GM18873 (cell line): Measurements from ENCODE around the gene CACNB4.

Experiments used
- ATAC-seq: cut with Tn5 transposase; IDR thresholded peaks from one replicate; pipeline ENCODE4 v1.9.1; 2021; ENCODE audit warnings: mild to moderate bottlenecking, moderate library complexity, moderate number of reproducible peaks; ENCODE audit not compliant: unreplicated experiment, low FRiP score

CACNB4 gene

GRCh38 chr2:151981886-151982285, 117.0 kb downstream of the CACNB4 start:
- ATAC-seq: no peak

DNA sequence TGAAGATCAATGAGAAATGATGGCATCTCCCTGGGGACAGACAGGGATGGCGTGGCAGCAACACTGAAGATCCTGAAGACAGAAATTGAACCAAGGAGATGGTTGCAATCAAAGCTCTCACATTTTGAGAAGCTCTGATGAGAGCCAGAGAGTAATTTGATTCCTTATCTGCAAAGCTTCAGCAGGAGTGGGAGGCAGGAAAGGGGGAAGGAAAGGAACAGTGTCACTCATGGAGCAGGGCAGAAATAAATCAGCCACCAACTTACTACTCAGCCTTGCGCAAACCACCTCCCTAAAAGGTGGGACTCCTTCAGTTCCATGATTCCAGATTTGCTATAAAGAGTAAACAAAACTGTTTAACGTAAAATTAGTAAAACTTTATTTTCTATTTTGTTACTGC, 119.2 kb downstream of the CACNB4 start:
- no peak for ATAC-seq

DNA sequence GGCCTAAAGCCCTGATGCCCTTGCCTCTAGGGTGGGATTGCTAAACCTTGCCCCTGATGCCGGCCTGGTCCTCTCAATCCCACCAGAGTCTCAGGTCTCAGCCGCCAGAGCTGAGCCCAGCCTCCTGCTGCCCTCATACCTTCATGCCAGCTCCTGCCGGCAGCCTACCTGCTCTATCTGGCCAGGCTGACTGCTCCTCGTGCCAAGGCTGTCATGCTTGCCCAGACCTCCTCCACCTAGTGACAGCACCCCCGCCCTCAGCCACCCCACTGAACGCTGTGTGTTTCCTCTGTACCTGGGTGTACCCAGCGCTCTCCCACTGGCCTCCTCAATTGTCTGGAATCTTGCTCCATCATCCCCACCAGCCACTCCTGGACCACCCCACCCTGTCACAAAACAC, 120.1 kb downstream of the CACNB4 start:
- no peak for ATAC-seq

- no peak for ATAC-seq
These were observed 121.2 kb downstream of the CACNB4 start for GRCh38 chr2:151977631-151978030.

GRCh38 chr2:151976945-151977353, 121.9 kb downstream of the CACNB4 start:
- ATAC-seq: peak; percentile 66

GRCh38 chr2:151975460-151976414, 123.1 kb downstream of the CACNB4 start:
- ATAC-seq: no peak

GRCh38 chr2:151974988-151975387, 123.9 kb downstream of the CACNB4 start:
- no peak for ATAC-seq

DNA sequence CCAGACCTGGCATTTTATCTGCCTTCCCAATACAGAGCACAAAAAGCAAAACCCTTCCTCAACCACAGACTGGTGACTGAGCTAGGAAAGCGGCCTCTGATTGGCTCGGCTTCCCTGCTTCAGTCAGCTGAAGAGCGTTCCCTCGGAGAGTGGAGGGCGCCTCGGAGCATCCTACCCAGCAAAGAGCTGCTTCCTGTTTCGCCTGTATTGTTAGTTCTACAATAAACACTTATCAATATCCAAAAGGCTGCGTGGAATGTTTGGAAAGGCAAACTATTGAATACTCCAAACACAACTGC, 125.0 kb downstream of the CACNB4 start:
- no peak for ATAC-seq

DNA sequence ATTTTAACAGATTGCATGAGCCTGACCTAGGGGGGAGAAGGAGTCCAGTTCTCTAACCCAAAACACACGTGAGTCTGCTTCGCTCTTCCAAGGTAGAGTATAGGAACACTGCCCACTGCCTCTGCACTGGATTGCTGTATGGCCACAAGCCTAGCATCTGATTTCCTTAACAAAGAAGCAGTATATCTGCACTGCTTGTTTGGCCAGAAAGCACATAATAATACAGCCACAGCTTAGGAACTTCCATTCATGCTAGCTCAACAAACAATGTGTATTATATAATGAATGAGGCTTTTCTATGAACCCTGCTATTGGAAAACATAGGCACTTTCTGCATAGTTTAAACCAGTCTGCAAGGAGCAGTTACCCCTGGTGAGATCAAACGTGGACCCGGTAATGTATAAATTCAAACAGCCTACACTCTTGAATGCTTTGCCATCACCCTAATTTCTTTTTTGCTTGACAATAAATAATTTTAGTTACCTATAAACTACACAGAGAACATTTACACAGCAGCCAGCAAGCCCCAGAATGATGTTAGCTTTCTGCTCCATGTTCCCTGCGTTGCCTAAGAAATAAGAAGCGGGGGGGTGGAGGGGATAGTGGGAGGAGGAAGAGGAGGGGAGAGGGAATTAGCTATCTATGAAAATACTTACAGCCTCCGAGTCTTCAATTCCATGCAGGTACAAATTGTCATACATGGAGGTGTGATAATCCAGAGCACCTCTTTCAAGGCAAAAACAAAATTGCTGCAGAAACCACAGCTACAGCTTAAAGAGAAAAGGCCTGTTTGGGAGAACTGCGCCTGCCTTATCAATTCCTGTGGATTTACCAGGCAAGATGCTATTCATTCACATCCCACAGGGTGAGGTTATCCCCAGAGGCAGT, 125.6 kb downstream of the CACNB4 start:
- no peak for ATAC-seq

- no peak for ATAC-seq
These were observed 126.4 kb downstream of the CACNB4 start for GRCh38 chr2:151972241-151973012.

DNA sequence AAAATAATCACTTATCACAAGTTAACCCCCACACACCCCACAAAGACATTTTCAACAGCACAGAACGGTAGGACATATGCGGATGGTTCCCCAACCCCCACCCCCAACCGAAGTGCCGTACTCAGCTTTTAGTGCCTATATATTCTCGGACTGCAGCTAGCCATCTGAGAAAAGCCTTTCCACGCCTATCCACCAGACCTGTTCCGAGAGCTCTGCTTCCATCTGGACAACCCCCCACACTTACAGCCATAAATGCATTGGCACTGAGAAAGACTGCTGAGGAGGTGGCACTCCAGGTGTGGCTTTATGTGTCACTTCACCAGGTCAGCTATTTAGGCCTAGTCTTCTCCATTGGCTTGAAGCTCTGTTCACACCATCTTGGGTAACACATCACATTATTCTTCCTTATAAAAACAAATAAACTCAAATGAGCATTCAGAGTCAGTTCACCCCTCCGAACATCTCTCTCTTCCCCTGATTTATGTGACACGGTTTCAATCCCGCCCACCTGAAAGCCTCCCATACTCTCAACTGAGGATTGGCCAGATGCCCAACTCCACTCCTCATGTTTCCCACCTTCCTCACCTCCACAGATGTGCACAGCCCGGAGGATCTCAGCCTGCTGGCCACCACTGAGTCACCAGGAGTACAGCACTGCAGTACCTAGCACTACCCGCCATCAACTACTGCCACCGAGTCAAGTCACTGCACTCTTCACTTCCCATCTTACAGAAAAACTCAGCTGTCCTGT, 127.4 kb downstream of the CACNB4 start:
- ATAC-seq: no peak

DNA sequence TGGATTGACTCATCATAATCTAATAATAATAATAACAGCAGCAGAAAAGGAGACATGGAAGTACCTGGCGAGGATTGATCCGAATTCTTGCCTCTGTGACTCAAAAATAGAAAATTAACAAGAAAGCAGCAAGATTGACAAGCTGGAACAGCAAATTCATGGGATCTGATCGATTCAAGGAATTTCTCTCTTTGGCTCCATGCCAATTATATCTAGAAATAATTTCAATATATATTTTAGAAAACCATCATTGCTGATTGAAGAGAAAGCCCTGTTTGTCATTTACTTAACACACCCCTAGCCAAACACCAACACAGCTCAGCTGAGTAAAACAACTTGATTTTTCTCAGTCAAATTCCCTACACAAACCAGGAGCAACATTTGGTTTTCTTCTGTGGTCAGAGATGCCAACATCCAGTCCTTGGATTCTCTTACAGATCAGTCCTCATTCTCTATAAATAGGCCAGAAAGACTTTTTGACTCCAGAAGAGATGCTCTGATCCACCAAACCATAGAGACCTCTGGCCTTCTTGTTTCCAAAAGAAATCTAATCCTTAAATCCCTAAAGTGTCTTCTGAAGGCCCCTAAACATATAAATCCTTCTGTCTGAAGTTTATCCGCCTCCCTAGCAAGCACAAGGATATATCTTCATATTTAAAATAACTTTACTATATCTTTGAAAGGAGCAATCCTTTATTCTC, 129.9 kb downstream of the CACNB4 start:
- ATAC-seq: no peak

GRCh38 chr2:151967829-151968722, 130.8 kb downstream of the CACNB4 start:
- ATAC-seq: no peak

- ATAC-seq: no peak
These were observed 133.0 kb downstream of the CACNB4 start for GRCh38 chr2:151965884-151966283.

DNA sequence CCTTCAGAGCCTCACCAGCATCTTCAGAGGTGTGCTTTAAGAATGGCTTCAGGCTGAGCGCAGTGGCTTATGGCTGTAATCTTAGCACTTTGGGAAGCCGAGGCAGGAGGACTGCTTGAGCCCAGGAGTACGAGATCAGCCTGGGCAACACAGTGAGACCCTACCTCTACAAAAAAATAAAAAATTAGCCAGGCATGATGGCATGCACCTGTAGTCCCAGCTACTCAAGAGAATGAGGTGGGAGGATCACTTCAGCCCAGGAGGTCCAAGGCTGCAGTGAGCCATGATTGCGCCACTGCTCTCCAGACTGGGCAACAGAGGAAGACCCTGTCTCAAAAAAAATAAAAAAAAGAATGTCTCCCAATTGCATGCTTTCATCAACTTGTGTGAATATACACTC, 137.3 kb downstream of the CACNB4 start:
- no peak for ATAC-seq

DNA sequence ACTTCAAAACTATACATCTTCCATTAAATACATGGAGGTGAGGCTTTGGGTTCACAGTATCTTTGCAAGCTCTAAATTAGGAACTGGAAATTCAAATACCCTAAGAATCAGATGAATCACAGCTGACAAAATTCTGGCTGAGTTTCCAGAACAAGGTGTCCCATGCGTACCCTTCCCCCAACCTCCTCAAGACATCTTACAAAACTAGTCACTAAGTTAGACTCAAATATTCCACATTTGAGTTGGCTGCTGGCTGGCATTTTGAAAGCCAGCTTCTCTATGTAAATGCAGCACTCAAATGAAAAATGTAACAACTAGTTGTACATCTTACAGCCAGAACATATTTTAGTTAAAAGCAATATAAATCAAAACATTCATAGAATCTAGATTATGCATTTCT, 139.6 kb downstream of the CACNB4 start:
- ATAC-seq: no peak

DNA sequence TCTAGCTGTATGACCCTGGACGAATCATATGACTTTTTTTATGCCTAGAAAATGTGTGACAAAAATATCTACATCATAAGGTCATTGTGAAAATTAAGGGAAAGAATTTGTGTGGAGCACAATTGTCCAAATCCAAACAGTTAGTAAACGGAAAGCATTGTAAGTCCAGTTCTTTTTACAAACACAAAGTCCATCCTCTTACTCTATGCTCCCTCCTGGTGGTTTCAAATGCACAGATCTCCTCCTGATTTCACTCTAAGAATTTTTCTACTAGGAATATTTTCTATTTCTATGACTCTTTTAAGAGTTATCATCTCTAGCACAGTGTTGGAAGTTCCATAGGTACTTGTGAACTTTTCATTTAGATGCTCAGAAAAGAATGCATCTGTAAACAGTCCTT, 145.4 kb downstream of the CACNB4 start:
- no peak for ATAC-seq

- no peak for ATAC-seq
These were observed 146.0 kb downstream of the CACNB4 start for GRCh38 chr2:151952691-151953456.
